Spleen (tissue), 11 donors: Measurements from ENCODE around the gene PARD3B. TPM values are rescaled to one million over a fixed set of nuclear protein-coding genes. Genes with fewer than 3 reads are reported as not detected.

Experiments used
- DNase-seq: peaks from one replicate; pipeline ENCODE4 v3.0.0-alpha.2; 2020
- H3K27ac ChIP-seq, 8 donors: fragments of 200-600 bp; sonication (generic) in 7 of 8; 1 replicate in 4 of 8; 2 replicates in 4 of 8; pipeline versions ENCODE4 v1.5.0 to v1.8.0; 2016 to 2021; ENCODE audit warnings: inconsistent platforms in 4 of 8, mild to moderate bottlenecking in 4 of 8, moderate library complexity in 1 of 8
- H3K27me3 ChIP-seq, 7 donors: fragments of 200-600 bp; sonication (generic) in 6 of 7; replicated peaks in 1 of 7; 1 replicate in 4 of 7; 2 replicates in 3 of 7; pipeline versions ENCODE4 v1.5.0 to v1.8.0; 2016 to 2021; ENCODE audit warnings: inconsistent platforms in 3 of 7, mild to moderate bottlenecking in 1 of 7
- H3K36me3 ChIP-seq, 6 donors: fragments of 200-600 bp; sonication (generic) in 5 of 6; 1 replicate in 4 of 6; 2 replicates in 2 of 6; pipeline versions ENCODE4 v1.5.0 to v1.8.0; 2016 to 2021; ENCODE audit warnings: inconsistent platforms in 2 of 6
- H3K4me1 ChIP-seq, 6 donors: fragments of 200-600 bp; sonication (generic) in 5 of 6; 1 replicate in 3 of 6; 2 replicates in 3 of 6; pipeline versions ENCODE4 v1.5.0 to v1.8.0; 2016 to 2021; ENCODE audit warnings: inconsistent platforms in 3 of 6
- H3K4me3 ChIP-seq, 8 donors: fragments of 200-600 bp; sonication (generic) in 7 of 8; 1 replicate in 4 of 8; 2 replicates in 4 of 8; pipeline versions ENCODE4 v1.5.0 to v1.8.0; 2016 to 2021; ENCODE audit warnings: inconsistent platforms in 4 of 8, mild to moderate bottlenecking in 4 of 8, moderate library complexity in 2 of 8
- H3K9me3 ChIP-seq, 8 donors: fragments of 200-600 bp; sonication (generic) in 7 of 8; 1 replicate in 4 of 8; 2 replicates in 4 of 8; pipeline versions ENCODE4 v1.5.0 to v1.8.0; 2016 to 2021; ENCODE audit warnings: inconsistent platforms in 4 of 8
- POLR2A ChIP-seq, 3 donors: fragments of 450-650 bp; IDR thresholded peaks; one replicate each; pipeline ENCODE4 v1.5.1; 2017; ENCODE audit warnings: antibody characterized with exemption in 3 of 3, mild to moderate bottlenecking in 1 of 3
- POLR2AphosphoS5 ChIP-seq, 3 donors: sonication (generic); formaldehyde crosslinking; IDR thresholded peaks; one replicate each; pipeline ENCODE4 v1.5.1; 2017; ENCODE audit warnings: antibody characterized with exemption in 3 of 3
- WGBS, 5 donors: extraction: QIAGEN DNeasy Blood & Tissue Kit in 3 of 5; methylation state at CpG; one replicate each; pipeline versions ENCODE4 v1.1.5 to v1.1.7; 2013 to 2018; 5-methylcytosine and 5-hydroxymethylcytosine counted together
- intact Hi-C: fragments of 100-400 bp; cut with DNase I; formaldehyde crosslinking; loops from one replicate; pipeline ENCODE4 v1.15.0; 2023; ENCODE audit warnings: low total_unique reads
- polyA plus RNA-seq, 3 donors: library from polyadenylated mRNA; stranded (reverse); fragments of 200-250 nt; gene quantifications; one replicate each; pipeline ENCODE4 v1.2.1, GENCODE V29; 2013
- total RNA-seq, 7 donors: library from RNA; depleted of rRNA in 3 of 7; stranded (reverse); fragments of >200 nt in 3 of 7; fragmentation: NEBNext Ultra II Directional in 4 of 7; extraction: Animal tissue kit (Norgen Biotek cat#: 25700) in 4 of 7; gene quantifications; one replicate each; pipeline versions ENCODE4 v1.1.0 to v1.2.1, GENCODE V29; 2016 to 2021
- TF ChIP-seq, protein P1 (sequence below), 11 experiments: fragments of 200-600 bp in 7 of 11; fragments of 450-650 bp in 4 of 11; sonication (generic) in 4 of 11; IDR thresholded peaks in 8 of 11; conservative IDR thresholded peaks in 3 of 11; 1 replicate in 7 of 11; 2 replicates in 4 of 11; pipeline versions ENCODE4 v1.4.0 to v1.8.0; 2016 to 2021; ENCODE audit warnings: antibody characterized with exemption in 11 of 11, inconsistent platforms in 4 of 11, mild to moderate bottlenecking in 1 of 11
- donor health status: healthy with polysubstance abuse.
- donor health status: DM: no; HTN: no; CAD: no; lungs with moderate emphysema.
- donor health status: DM: no; HTN: no; CAD: no.
- donor health status: Bipolar disorder and iron deficiency.
- donor health status: healthy.
- donor health status: DM: no; HTN: no; CAD: no.
- donor health status: DM: yes; HTN: yes; CAD: no.

PARD3B gene
- total and polyA plus RNA-seq, 10 donors = 0.85 to 27.8 (median 14.7) TPM

DNA sequence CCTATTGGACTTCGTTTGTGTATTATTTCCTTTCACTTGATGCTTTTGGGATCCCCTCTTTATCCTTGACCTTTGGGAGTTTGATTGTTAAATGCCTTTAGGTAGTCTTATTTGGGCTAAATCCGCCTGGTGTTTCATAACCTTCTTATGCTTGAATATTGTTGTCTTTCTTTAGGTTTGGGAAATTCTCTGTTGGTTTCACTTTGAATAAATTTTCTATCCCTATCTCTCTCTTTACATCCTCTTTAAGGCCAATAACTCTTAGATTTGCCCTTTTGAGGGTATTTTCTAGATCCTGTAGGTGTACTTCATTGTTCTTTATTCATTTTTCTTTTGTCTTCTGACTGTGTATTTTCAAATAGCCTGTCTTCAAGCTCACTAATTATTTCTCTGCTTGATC lies 354.7 kb downstream of the PARD3B start:
- intact Hi-C loops = no loop called here
- WGBS, 5 donors = 64 to 77% (median 74%) methylated on average over 2 of the region's 2 CpGs
- Histone ChIP-seq H3K4me3 (no peak overlapping the region), H3K36me3 (no peaks in the 10 kb centered on the region), H3K27ac (no peak overlapping the region), H3K27me3 (no peaks in the 10 kb centered on the region), H3K4me1 (no peaks in the 10 kb centered on the region), H3K9me3 (peaks cover 0 to 10% (median 7%) of the 10 kb centered on the region in 8 donors)
- no peak for DNase-seq
- TF ChIP-seq POLR2A (IDR thresholded peaks at IDR 0.05) = no peak
- TF ChIP-seq, protein P1, sequence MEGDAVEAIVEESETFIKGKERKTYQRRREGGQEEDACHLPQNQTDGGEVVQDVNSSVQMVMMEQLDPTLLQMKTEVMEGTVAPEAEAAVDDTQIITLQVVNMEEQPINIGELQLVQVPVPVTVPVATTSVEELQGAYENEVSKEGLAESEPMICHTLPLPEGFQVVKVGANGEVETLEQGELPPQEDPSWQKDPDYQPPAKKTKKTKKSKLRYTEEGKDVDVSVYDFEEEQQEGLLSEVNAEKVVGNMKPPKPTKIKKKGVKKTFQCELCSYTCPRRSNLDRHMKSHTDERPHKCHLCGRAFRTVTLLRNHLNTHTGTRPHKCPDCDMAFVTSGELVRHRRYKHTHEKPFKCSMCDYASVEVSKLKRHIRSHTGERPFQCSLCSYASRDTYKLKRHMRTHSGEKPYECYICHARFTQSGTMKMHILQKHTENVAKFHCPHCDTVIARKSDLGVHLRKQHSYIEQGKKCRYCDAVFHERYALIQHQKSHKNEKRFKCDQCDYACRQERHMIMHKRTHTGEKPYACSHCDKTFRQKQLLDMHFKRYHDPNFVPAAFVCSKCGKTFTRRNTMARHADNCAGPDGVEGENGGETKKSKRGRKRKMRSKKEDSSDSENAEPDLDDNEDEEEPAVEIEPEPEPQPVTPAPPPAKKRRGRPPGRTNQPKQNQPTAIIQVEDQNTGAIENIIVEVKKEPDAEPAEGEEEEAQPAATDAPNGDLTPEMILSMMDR (IDR thresholded peaks at IDR 0.05 in 8 of 11, conservative IDR thresholded peaks at IDR 0.05 in 3 of 11) = no peak
- TF ChIP-seq POLR2AphosphoS5 (IDR thresholded peaks at IDR 0.05) = no peak

DNA sequence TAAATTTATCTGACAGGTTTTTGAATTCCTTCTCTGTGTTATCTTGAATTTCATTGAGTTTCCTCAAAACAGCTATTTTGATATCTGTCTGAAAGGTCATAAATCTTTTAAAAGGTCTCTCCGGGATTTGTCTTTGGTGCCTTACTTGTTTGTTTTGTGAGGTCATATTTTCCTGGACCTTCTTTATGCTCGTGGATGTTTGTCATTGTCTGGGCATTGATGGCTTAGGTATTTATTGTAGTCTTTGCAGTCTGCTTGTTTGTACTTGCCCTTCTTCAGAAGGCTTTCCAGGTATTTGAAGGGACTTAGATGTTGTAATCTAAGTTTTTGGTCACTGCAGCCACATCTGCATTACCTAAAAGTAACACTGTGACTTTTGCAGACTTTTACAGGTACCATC lies 355.2 kb downstream of the PARD3B start:
- H3K27ac ChIP-seq = no peak overlapping the region
- 32 to 56% (median 33%) methylated on average over 2 of the region's 2 CpGs for WGBS, 5 donors
- no peak overlapping the region for H3K4me3 ChIP-seq
- TF ChIP-seq, protein P1 (IDR thresholded peaks at IDR 0.05 in 8 of 11, conservative IDR thresholded peaks at IDR 0.05 in 3 of 11) = no peak
- TF ChIP-seq POLR2A (IDR thresholded peaks at IDR 0.05) (no peak), POLR2AphosphoS5 (IDR thresholded peaks at IDR 0.05) (no peak)
- DNase-seq = no peak
- no peaks in the 10 kb centered on the region for H3K4me1 ChIP-seq
- intact Hi-C loops = no loop called here
- H3K27me3 ChIP-seq = no peaks in the 10 kb centered on the region
- H3K9me3 ChIP-seq = peaks cover 0 to 10% (median 7%) of the 10 kb centered on the region in 8 donors
- H3K36me3 ChIP-seq = no peaks in the 10 kb centered on the region

DNA sequence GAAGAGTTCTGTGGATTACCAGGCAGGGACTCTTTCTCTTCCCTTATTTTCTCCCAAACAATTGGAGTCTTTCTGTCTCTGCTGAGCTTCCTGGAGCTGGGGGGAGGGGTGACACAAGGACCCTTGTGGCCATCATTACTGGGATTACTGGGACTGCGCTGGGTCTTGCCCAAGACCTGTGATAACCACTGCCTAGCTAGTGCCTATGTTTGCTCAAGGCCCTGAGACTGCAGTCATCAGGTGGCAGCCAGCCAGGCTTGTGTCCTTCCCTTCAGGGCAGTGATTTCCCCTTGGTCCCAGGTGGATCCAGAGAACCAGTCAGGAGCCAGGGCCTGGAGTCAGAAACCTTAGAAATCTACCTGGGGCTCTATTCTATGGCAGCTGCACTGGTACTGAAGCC lies 355.6 kb downstream of the PARD3B start:
- Histone ChIP-seq H3K4me1 (no peaks in the 10 kb centered on the region), H3K36me3 (no peaks in the 10 kb centered on the region), H3K9me3 (peaks cover 0 to 10% (median 7%) of the 10 kb centered on the region in 8 donors), H3K27ac (no peak overlapping the region), H3K4me3 (no peak overlapping the region), H3K27me3 (no peaks in the 10 kb centered on the region)
- TF ChIP-seq POLR2AphosphoS5 (IDR thresholded peaks at IDR 0.05) (no peak), POLR2A (IDR thresholded peaks at IDR 0.05) (no peak)
- TF ChIP-seq, protein P1 (IDR thresholded peaks at IDR 0.05 in 8 of 11, conservative IDR thresholded peaks at IDR 0.05 in 3 of 11) = no peak
- intact Hi-C loops = no loop called here
- WGBS, 5 donors = 71 to 96% (median 82%) methylated on average over 1 of the region's 1 CpG
- DNase-seq = no peak

DNA sequence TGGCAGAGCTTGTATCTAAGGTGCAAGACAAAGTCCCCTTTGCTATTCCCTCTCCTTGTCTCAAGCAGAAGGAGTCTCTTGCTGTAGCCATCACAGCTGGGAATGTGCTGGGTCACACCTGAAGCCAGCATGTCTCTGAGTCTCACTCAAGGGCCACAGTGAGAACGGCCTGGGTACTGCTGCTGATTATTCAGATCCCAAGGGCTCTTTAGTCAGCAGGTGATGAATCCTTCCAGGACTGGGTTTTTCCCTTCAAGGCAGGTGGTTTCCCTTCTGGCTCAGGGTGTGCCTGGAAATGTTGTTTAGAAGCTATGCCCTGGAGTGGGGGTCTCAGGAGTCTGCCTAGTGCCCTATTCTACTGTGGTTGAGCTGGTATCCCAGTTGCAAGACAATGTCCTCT lies 356.3 kb downstream of the PARD3B start:
- Histone ChIP-seq H3K9me3 (peaks cover 0 to 10% (median 7%) of the 10 kb centered on the region in 8 donors), H3K4me1 (no peaks in the 10 kb centered on the region), H3K36me3 (no peaks in the 10 kb centered on the region), H3K4me3 (no peak overlapping the region), H3K27ac (no peak overlapping the region), H3K27me3 (no peaks in the 10 kb centered on the region)
- 47 to 100% (median 75%) methylated on average over 1 of the region's 1 CpG for WGBS, 5 donors
- no peak for DNase-seq
- intact Hi-C loops = no loop called here
- TF ChIP-seq POLR2AphosphoS5 (IDR thresholded peaks at IDR 0.05) = no peak
- TF ChIP-seq, protein P1 (IDR thresholded peaks at IDR 0.05 in 8 of 11, conservative IDR thresholded peaks at IDR 0.05 in 3 of 11) = no peak
- TF ChIP-seq POLR2A (IDR thresholded peaks at IDR 0.05) = no peak
